DOHH2 (cell line): Measurements from ENCODE around the gene CCND3.

Experiments used
- H3F3A ChIP-seq: fragments of 200-600 bp; sonication (generic), shearing (Covaris generic); 2 replicates; pipeline ENCODE4 v1.6.0; 2016; ENCODE audit warnings: antibody characterized with exemption, mild to moderate bottlenecking; ENCODE audit not compliant: control insufficient read depth, insufficient read depth
- H3K27ac ChIP-seq: fragments of 200-600 bp; sonication (generic); 2 replicates; pipeline ENCODE4 v1.5.1; 2014; ENCODE audit warnings: low read depth, mild to moderate bottlenecking, low read length, moderate library complexity
- H3K27me3 ChIP-seq: fragments of 200-600 bp; sonication (generic); 2 replicates; pipeline ENCODE4 v1.6.1; 2014; ENCODE audit warnings: mild to moderate bottlenecking, low read length, mixed read lengths; ENCODE audit not compliant: control insufficient read depth
- H3K36me3 ChIP-seq: fragments of 200-600 bp; sonication (generic); 2 replicates; pipeline ENCODE4 v1.6.1; 2014; ENCODE audit warnings: mild to moderate bottlenecking, low read length, moderate library complexity, mixed read lengths; ENCODE audit not compliant: control insufficient read depth
- H3K4me1 ChIP-seq: fragments of 200-600 bp; sonication (generic); 2 replicates; pipeline ENCODE4 v1.6.1; 2014; ENCODE audit warnings: mild to moderate bottlenecking, low read length, mixed read lengths; ENCODE audit not compliant: control insufficient read depth
- H3K4me2 ChIP-seq: fragments of 200-600 bp; sonication (generic); 2 replicates; pipeline ENCODE4 v1.6.0; 2014; ENCODE audit warnings: mild to moderate bottlenecking, low read length, moderate library complexity
- H3K4me3 ChIP-seq: fragments of 200-600 bp; sonication (generic); 2 replicates; pipeline ENCODE4 v1.5.1; 2014; ENCODE audit warnings: mild to moderate bottlenecking, low read length, mixed read lengths
- H3K79me2 ChIP-seq: fragments of 200-600 bp; sonication (generic); 2 replicates; pipeline ENCODE4 v1.6.1; 2014; ENCODE audit warnings: mild to moderate bottlenecking, low read length, mixed read lengths; ENCODE audit not compliant: control insufficient read depth
- H3K9me2 ChIP-seq: fragments of 200-600 bp; sonication (generic); replicated peaks from 2 replicates; pipeline ENCODE4 v1.6.1; 2014; ENCODE audit warnings: mild to moderate bottlenecking, low read length, mixed read lengths; ENCODE audit not compliant: control insufficient read depth
- H3K9me3 ChIP-seq: fragments of 200-600 bp; sonication (generic); 2 replicates; pipeline ENCODE4 v1.6.1; 2014; ENCODE audit warnings: antibody characterized with exemption, low read length, mixed read lengths; ENCODE audit not compliant: control insufficient read depth, insufficient read depth
- H4K20me1 ChIP-seq: fragments of 200-600 bp; sonication (generic); 2 replicates; pipeline ENCODE4 v1.6.0; 2014; ENCODE audit warnings: low read depth, mild to moderate bottlenecking, antibody characterized with exemption, low read length, moderate library complexity; ENCODE audit not compliant: control insufficient read depth, insufficient read depth
- CTCF ChIP-seq: fragments of 200-600 bp; sonication (generic); IDR thresholded peaks from one replicate; pipeline ENCODE4 v1.5.1; 2014; ENCODE audit warnings: antibody characterized with exemption, mild to moderate bottlenecking, low read depth, low read length; ENCODE audit not compliant: poor library complexity, severe bottlenecking
- EZH2phosphoT487 ChIP-seq: fragments of 200-600 bp; sonication (generic); IDR thresholded peaks from 2 replicates; pipeline ENCODE4 v1.6.1; 2017; ENCODE audit warnings: borderline replicate concordance, mild to moderate bottlenecking, antibody characterized with exemption, low read length, moderate library complexity, mixed read lengths

Gene CCND3

GRCh38 chr6:41935193-41935574, 6.4 kb downstream of the CCND3 start:
- no peaks in the 10 kb centered on the region for H3K9me2 ChIP-seq
- H3K4me2 ChIP-seq: peak overlapping the region; percentile 76
- H3K4me1 ChIP-seq: peaks cover 91% of the 10 kb centered on the region
- H3K4me3 ChIP-seq: peak overlapping the region; percentile 95
- peaks cover 79% of the 10 kb centered on the region for H3K79me2 ChIP-seq
- H3K27ac ChIP-seq: peak overlapping the region; percentile 86
- H3K36me3 ChIP-seq: peaks cover 100% of the 10 kb centered on the region
- peaks cover 3% of the 10 kb centered on the region; the same call in 1 of the 2 replicates for H4K20me1 ChIP-seq
- H3K27me3 ChIP-seq: no peaks in the 10 kb centered on the region
- H3K9me3 ChIP-seq: no peaks in the 10 kb centered on the region
- TF ChIP-seq EZH2phosphoT487 (no peak), CTCF (no peak)
- peaks cover 50% of the 10 kb centered on the region for H3F3A ChIP-seq

GRCh38 chr6:41934278-41935192, 7.1 kb downstream of the CCND3 start:
- TF ChIP-seq CTCF (no peak), EZH2phosphoT487 (no peak)
- no peak overlapping the region for H3K4me3 ChIP-seq
- H3K27ac ChIP-seq: peak overlapping the region; percentile 86
- H3K4me2 ChIP-seq: peak overlapping the region; percentile 76
- no peaks in the 10 kb centered on the region for H3K9me3 ChIP-seq
- H3K27me3 ChIP-seq: no peaks in the 10 kb centered on the region
- H3K79me2 ChIP-seq: peaks cover 76% of the 10 kb centered on the region
- H3K36me3 ChIP-seq: peaks cover 100% of the 10 kb centered on the region
- peaks cover 84% of the 10 kb centered on the region for H3K4me1 ChIP-seq
- no peaks in the 10 kb centered on the region for H3K9me2 ChIP-seq
- H4K20me1 ChIP-seq: peaks cover 3% of the 10 kb centered on the region; the same call in 1 of the 2 replicates
- H3F3A ChIP-seq: peaks cover 50% of the 10 kb centered on the region

DNA sequence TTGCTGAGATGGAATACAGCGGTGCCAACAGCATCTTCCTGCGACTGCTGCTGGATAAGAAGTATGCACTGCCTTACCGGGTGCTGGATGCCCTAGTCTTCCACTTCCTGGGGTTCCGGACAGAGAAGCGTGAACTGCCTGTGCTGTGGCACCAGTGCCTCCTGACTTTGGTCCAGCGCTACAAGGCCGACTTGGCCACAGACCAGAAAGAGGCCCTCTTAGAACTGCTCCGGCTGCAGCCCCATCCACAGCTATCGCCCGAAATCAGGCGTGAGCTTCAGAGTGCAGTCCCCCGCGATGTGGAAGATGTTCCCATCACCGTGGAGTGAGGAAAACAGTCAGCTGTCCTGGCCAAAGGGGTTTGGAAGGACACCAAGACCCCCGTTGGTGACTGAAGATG, 9.2 kb downstream of the CCND3 start:
- Histone ChIP-seq H3K27ac (peak overlapping the region; percentile 86; the same call in 1 of the 2 replicates), H3K9me3 (no peaks in the 10 kb centered on the region), H3K4me2 (no peak overlapping the region), H3K4me1 (peaks cover 63% of the 10 kb centered on the region), H3K79me2 (peaks cover 75% of the 10 kb centered on the region), H4K20me1 (peaks cover 3% of the 10 kb centered on the region; the same call in 1 of the 2 replicates), H3K27me3 (no peaks in the 10 kb centered on the region), H3K36me3 (peaks cover 100% of the 10 kb centered on the region), H3K9me2 (no peaks in the 10 kb centered on the region), H3K4me3 (no peak overlapping the region), H3F3A (peaks cover 50% of the 10 kb centered on the region)
- TF ChIP-seq CTCF: no peak
- TF ChIP-seq EZH2phosphoT487: no peak
